ENCODE measurements around the gene RABGAP1L.
"Not testable (repeated sequence)": the region's sequence is repeated elsewhere in the genome, so short reads cannot be mapped to it uniquely, and the experiment has no call there.

Gene RABGAP1L

DNA sequence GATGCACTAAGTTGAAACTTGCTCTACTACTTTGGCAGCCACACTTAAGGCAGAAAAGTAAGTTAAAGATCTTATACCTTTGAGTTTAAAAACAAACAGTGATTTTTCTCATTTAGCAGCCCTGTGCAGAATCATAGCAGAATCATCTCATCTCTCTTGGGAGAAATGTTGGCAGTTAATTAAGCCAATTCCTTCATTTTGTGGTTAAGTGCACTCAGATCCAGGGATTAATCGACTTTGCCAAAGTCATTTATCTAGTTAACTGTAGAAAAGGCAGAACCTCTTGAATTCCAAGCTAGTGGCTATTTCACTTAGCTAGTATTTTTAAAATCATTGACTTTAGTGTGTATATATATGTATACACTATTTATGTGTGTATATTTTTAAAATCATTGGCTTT, 413.5 kb downstream of the RABGAP1L start:
- Histone ChIP-seq H3K9ac (ENCODE audit: low read depth, low read length, poor library complexity, severe bottlenecking) (no peak overlapping the region), H3K4me1 (ENCODE audit: insufficient read depth, low read length, poor library complexity, severe bottlenecking) (no peaks in the 10 kb centered on the region), H4K20me1 (ENCODE audit: insufficient read depth, low read length, poor library complexity, severe bottlenecking) (no peaks in the 10 kb centered on the region), H3K4me2 (ENCODE audit: low read depth, low read length, poor library complexity, severe bottlenecking) (no peak overlapping the region), H3K27me3 (ENCODE audit: insufficient read depth, low read length, poor library complexity, severe bottlenecking) (no peaks in the 10 kb centered on the region), H3K9me3 (ENCODE audit: insufficient read depth, low read depth, low read length) (no peaks in the 10 kb centered on the region; the same call in 1 of the 2 replicates), H3F3A (ENCODE audit: low read depth) (no peaks in the 10 kb centered on the region), H3K36me3 (ENCODE audit: insufficient read depth, low read length) (0 out of 2 replicates have a peak, but pooled peaks cover 2% of the 10 kb centered on the region), H2AFZ (ENCODE audit: low read length) (no peak overlapping the region), H3K4me3 (ENCODE audit: low read length, poor library complexity, severe bottlenecking) (no peak overlapping the region), H3K79me2 (ENCODE audit: insufficient read depth, low read length) (no peaks in the 10 kb centered on the region), H3K9me2 (replicated peaks; ENCODE audit: low read depth, low read length) (no peaks in the 10 kb centered on the region)
- no peak for TF ChIP-seq EZH2phosphoT487 (IDR thresholded peaks at IDR 0.05; ENCODE audit: borderline replicate concordance)

DNA sequence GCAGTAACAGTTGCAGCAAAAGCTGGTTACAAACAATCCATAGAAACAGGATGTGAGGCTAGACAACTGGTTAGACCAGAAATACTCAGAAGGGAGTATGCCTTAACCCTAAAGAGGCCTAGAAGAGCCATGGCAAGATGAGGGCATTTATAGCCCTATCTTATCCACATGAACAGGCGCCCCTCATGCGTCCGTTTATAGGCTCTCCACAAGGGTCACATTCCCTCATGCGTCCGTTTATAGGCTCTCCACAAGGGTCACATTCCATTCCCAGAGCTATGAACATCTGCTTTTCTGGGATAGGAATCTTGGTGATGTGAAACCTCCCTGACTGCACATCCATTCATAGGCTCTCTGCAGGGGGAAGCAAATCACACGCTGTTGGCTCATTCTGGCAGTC, 416.8 kb downstream of the RABGAP1L start:
- not testable (repeated sequence) for H3K36me3 ChIP-seq (ENCODE audit: insufficient read depth, low read length); H3K4me3 ChIP-seq (ENCODE audit: low read length, poor library complexity, severe bottlenecking); H3K27me3 ChIP-seq (ENCODE audit: insufficient read depth, low read length, poor library complexity, severe bottlenecking); H3K79me2 ChIP-seq (ENCODE audit: insufficient read depth, low read length); H3K4me2 ChIP-seq (ENCODE audit: low read depth, low read length, poor library complexity, severe bottlenecking); H4K20me1 ChIP-seq (ENCODE audit: insufficient read depth, low read length, poor library complexity, severe bottlenecking); H2AFZ ChIP-seq (ENCODE audit: low read length); H3K4me1 ChIP-seq (ENCODE audit: insufficient read depth, low read length, poor library complexity, severe bottlenecking); H3K9ac ChIP-seq (ENCODE audit: low read depth, low read length, poor library complexity, severe bottlenecking); H3K9me3 ChIP-seq (ENCODE audit: insufficient read depth, low read depth, low read length); H3F3A ChIP-seq (ENCODE audit: low read depth); H3K9me2 ChIP-seq (replicated peaks; ENCODE audit: low read depth, low read length)

DNA sequence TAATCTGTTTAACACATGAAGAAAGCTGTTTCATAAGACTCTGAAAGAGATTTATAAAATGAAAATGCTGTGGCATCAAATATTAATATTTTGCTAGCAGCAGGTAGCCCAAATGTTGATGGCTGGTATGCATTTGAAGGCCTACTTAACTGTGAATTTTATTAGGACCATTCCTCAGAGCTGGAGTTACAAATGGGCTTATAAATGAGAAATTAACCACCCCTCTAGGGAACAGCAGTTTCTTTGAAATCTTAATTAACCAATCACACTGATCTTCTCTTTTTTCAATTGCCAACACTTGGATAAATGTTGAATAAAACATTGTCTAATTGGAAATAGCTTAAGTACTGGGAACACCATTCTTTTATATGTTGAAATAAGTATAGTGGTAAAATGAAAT, 418.4 kb downstream of the RABGAP1L start:
- no peaks in the 10 kb centered on the region for H4K20me1 ChIP-seq (ENCODE audit: insufficient read depth, low read length, poor library complexity, severe bottlenecking)
- no peak overlapping the region for H2AFZ ChIP-seq (ENCODE audit: low read length)
- H3K9ac ChIP-seq (ENCODE audit: low read depth, low read length, poor library complexity, severe bottlenecking): no peak overlapping the region
- H3K4me2 ChIP-seq (ENCODE audit: low read depth, low read length, poor library complexity, severe bottlenecking): no peak overlapping the region
- H3F3A ChIP-seq (ENCODE audit: low read depth): no peaks in the 10 kb centered on the region
- no peak overlapping the region for H3K4me3 ChIP-seq (ENCODE audit: low read length, poor library complexity, severe bottlenecking)
- no peak for TF ChIP-seq EZH2phosphoT487 (IDR thresholded peaks at IDR 0.05; ENCODE audit: borderline replicate concordance)
- TF ChIP-seq, protein P1, sequence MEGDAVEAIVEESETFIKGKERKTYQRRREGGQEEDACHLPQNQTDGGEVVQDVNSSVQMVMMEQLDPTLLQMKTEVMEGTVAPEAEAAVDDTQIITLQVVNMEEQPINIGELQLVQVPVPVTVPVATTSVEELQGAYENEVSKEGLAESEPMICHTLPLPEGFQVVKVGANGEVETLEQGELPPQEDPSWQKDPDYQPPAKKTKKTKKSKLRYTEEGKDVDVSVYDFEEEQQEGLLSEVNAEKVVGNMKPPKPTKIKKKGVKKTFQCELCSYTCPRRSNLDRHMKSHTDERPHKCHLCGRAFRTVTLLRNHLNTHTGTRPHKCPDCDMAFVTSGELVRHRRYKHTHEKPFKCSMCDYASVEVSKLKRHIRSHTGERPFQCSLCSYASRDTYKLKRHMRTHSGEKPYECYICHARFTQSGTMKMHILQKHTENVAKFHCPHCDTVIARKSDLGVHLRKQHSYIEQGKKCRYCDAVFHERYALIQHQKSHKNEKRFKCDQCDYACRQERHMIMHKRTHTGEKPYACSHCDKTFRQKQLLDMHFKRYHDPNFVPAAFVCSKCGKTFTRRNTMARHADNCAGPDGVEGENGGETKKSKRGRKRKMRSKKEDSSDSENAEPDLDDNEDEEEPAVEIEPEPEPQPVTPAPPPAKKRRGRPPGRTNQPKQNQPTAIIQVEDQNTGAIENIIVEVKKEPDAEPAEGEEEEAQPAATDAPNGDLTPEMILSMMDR (conservative IDR thresholded peaks at IDR 0.05; ENCODE audit: low read length): no peak
- no peaks in the 10 kb centered on the region for H3K9me2 ChIP-seq (replicated peaks; ENCODE audit: low read depth, low read length)
- H3K4me1 ChIP-seq (ENCODE audit: insufficient read depth, low read length, poor library complexity, severe bottlenecking): no peaks in the 10 kb centered on the region
- H3K9me3 ChIP-seq (ENCODE audit: insufficient read depth, low read depth, low read length): peaks cover 2% of the 10 kb centered on the region; the same call in 1 of the 2 replicates
- H3K27me3 ChIP-seq (ENCODE audit: insufficient read depth, low read length, poor library complexity, severe bottlenecking): no peaks in the 10 kb centered on the region
- H3K79me2 ChIP-seq (ENCODE audit: insufficient read depth, low read length): no peaks in the 10 kb centered on the region
- H3K36me3 ChIP-seq (ENCODE audit: insufficient read depth, low read length): 0 out of 2 replicates have a peak, but pooled peaks cover 2% of the 10 kb centered on the region

DNA sequence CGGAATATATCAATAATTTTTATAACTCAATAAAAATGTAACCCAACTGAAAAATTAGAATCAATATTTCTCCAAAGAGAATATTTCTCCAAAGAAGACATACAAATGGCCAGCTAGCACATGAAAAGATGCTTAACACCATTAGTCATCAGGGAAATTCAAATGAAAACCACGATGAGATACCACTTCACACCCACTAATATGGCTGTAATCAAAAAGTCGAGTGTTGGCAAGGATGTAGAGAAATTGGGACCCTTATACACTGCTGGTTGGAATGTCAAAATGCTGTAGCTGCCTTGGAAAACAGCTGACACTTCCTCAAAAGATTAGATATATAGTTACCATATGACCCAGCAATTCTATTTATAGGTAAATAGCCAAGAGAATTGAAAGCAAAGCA, 421.5 kb downstream of the RABGAP1L start:
- Histone ChIP-seq H3K9ac (ENCODE audit: low read depth, low read length, poor library complexity, severe bottlenecking) (no peak overlapping the region), H3K4me3 (ENCODE audit: low read length, poor library complexity, severe bottlenecking) (no peak overlapping the region), H3K36me3 (ENCODE audit: insufficient read depth, low read length) (no peaks in the 10 kb centered on the region), H4K20me1 (ENCODE audit: insufficient read depth, low read length, poor library complexity, severe bottlenecking) (no peaks in the 10 kb centered on the region), H3K9me3 (ENCODE audit: insufficient read depth, low read depth, low read length) (peaks cover 2% of the 10 kb centered on the region; the same call in 1 of the 2 replicates), H3F3A (ENCODE audit: low read depth) (no peaks in the 10 kb centered on the region), H3K4me2 (ENCODE audit: low read depth, low read length, poor library complexity, severe bottlenecking) (no peak overlapping the region), H3K4me1 (ENCODE audit: insufficient read depth, low read length, poor library complexity, severe bottlenecking) (no peaks in the 10 kb centered on the region), H3K9me2 (replicated peaks; ENCODE audit: low read depth, low read length) (no peaks in the 10 kb centered on the region), H2AFZ (ENCODE audit: low read length) (no peak overlapping the region), H3K27me3 (ENCODE audit: insufficient read depth, low read length, poor library complexity, severe bottlenecking) (no peaks in the 10 kb centered on the region), H3K79me2 (ENCODE audit: insufficient read depth, low read length) (no peaks in the 10 kb centered on the region)
- TF ChIP-seq, protein P1 (conservative IDR thresholded peaks at IDR 0.05; ENCODE audit: low read length): no peak
